SK-N-SH (cell line): Measurements from ENCODE around the gene VPS13C. TPM values are rescaled to one million over a fixed set of nuclear protein-coding genes. Genes with fewer than 3 reads are reported as not detected.

Experiments
- CTCF ChIA-PET: fragments of 300-600, 350-600 bp; formaldehyde crosslinking; extraction: SDS; loops from one replicate; lab custom pipeline; 2021; lab: Yijun Ruan, JAX
- POLR2A ChIA-PET: fragments of 350-600 bp; sonication (Branson Sonifier 250); formaldehyde crosslinking; extraction: SDS; loops from one replicate; lab custom pipeline; 2020; ENCODE audit warnings: antibody characterized with exemption, inconsistent platforms; lab: Yijun Ruan, JAX
- DNase-seq: peaks from one replicate; pipeline ENCODE4 v3.0.0; 2012
- H2AFZ ChIP-seq: fragments of 200-600 bp; sonication (generic); 2 replicates; pipeline ENCODE4 v1.8.1; 2016; ENCODE audit warnings: antibody characterized with exemption, mild to moderate bottlenecking, low read depth
- H3F3A ChIP-seq: fragments of 200-600 bp; sonication (generic); replicated peaks from 2 replicates; pipeline ENCODE3; 2016; ENCODE audit warnings: antibody characterized with exemption, mild to moderate bottlenecking; ENCODE audit not compliant: insufficient read depth
- H3K27ac ChIP-seq, 2 experiments: fragments of 200-500 bp in 1 of 2; fragments of 200-600 bp in 1 of 2; sonication (Bioruptor generic) in 1 of 2; sonication (generic), shearing (Covaris generic) in 1 of 2; 2 replicates each; pipeline versions ENCODE4 v1.5.1 to v1.6.1; 2014 to 2016; ENCODE audit warnings: low read depth in 2 of 2, inconsistent platforms in 1 of 2, low read length in 1 of 2, mild to moderate bottlenecking in 1 of 2, mixed read lengths in 1 of 2
- H3K27me3 ChIP-seq: fragments of 200-600 bp; sonication (generic), shearing (Covaris generic); 2 replicates; pipeline ENCODE4 v1.6.1; 2016; ENCODE audit warnings: mixed run types; ENCODE audit not compliant: insufficient read depth
- H3K36me3 ChIP-seq, 2 experiments: fragments of 200-500 bp in 1 of 2; fragments of 200-600 bp in 1 of 2; sonication (Bioruptor generic) in 1 of 2; sonication (generic) in 1 of 2; replicated peaks in 1 of 2; 2 replicates each; pipeline versions ENCODE3 to v1.5.1; 2014 to 2016; ENCODE audit warnings: low read length in 1 of 2, mild to moderate bottlenecking in 1 of 2; ENCODE audit not compliant: insufficient read depth in 2 of 2, control insufficient read depth in 1 of 2
- H3K4me1 ChIP-seq, 2 experiments: fragments of 200-500 bp in 1 of 2; fragments of 200-600 bp in 1 of 2; sonication (Bioruptor generic) in 1 of 2; sonication (generic), shearing (Covaris generic) in 1 of 2; 2 replicates each; pipeline versions ENCODE4 v1.5.1 to v1.6.1; 2014 to 2016; ENCODE audit warnings: low read depth in 1 of 2, low read length in 1 of 2, mixed run types in 1 of 2; ENCODE audit not compliant: insufficient read depth in 2 of 2, control insufficient read depth in 1 of 2
- H3K4me2 ChIP-seq: fragments of 200-600 bp; sonication (generic), shearing (Covaris generic); 2 replicates; pipeline ENCODE4 v1.6.1; 2017; ENCODE audit warnings: mixed run types
- H3K4me3 ChIP-seq, 2 experiments: fragments of 200-500 bp in 1 of 2; fragments of 200-600 bp in 1 of 2; sonication (Bioruptor generic) in 1 of 2; sonication (generic), shearing (Covaris generic) in 1 of 2; 2 replicates each; pipeline versions ENCODE4 v1.5.1 to v1.8.1; 2014 to 2016; ENCODE audit warnings: low read depth in 2 of 2, inconsistent platforms in 1 of 2, low read length in 1 of 2, mild to moderate bottlenecking in 1 of 2, mixed read lengths in 1 of 2, moderate library complexity in 1 of 2
- H3K79me2 ChIP-seq: fragments of 200-600 bp; sonication (generic); 2 replicates; pipeline ENCODE4 v1.8.1; 2017; ENCODE audit warnings: mild to moderate bottlenecking; ENCODE audit not compliant: insufficient read depth
- H3K9ac ChIP-seq: fragments of 200-600 bp; sonication (generic); 2 replicates; pipeline ENCODE4 v1.6.1; 2017; ENCODE audit warnings: mixed run types
- H3K9me2 ChIP-seq: fragments of 200-600 bp; sonication (generic); 2 replicates; pipeline ENCODE4 v1.6.1; 2017; ENCODE audit warnings: mixed run types
- H3K9me3 ChIP-seq: fragments of 200-600 bp; sonication (generic); 2 replicates; pipeline ENCODE4 v1.6.1; 2017; ENCODE audit warnings: mixed run types, mild to moderate bottlenecking, moderate library complexity
- H4K20me1 ChIP-seq: fragments of 200-600 bp; sonication (generic); 2 replicates; pipeline ENCODE4 v1.6.1; 2017; ENCODE audit warnings: mild to moderate bottlenecking, mixed run types; ENCODE audit not compliant: insufficient read depth
- EP300 ChIP-seq, 2 experiments: IDR thresholded peaks; 2 replicates each; pipeline versions ENCODE4 v1.4.0 to v1.6.1; 2012; ENCODE audit warnings: borderline replicate concordance in 1 of 2, low read depth in 1 of 2, low read length in 1 of 2
- NRF1 ChIP-seq: IDR thresholded peaks from 2 replicates; pipeline ENCODE4 v1.6.1; 2012; ENCODE audit warnings: low read depth, mild to moderate bottlenecking, low read length
- REST ChIP-seq: IDR thresholded peaks from 2 replicates; pipeline ENCODE4 v1.6.1; 2012; ENCODE audit warnings: mild to moderate bottlenecking, low read depth, low read length, moderate library complexity
- RFX5 ChIP-seq: IDR thresholded peaks from 2 replicates; pipeline ENCODE4 v1.6.1; 2012; ENCODE audit warnings: mild to moderate bottlenecking, improper control_type of control experiment, low read length
- USF1 ChIP-seq: IDR thresholded peaks from 2 replicates; pipeline ENCODE4 v1.4.0; 2012; ENCODE audit warnings: low read depth, borderline replicate concordance
- USF2 ChIP-seq: fragments of 150-350 bp; IDR thresholded peaks from 2 replicates; pipeline ENCODE4 v1.6.1; 2017; ENCODE audit warnings: antibody characterized with exemption, low read length, low read depth, borderline replicate concordance
- ZBTB33 ChIP-seq: IDR thresholded peaks from 2 replicates; pipeline ENCODE4 v1.4.0; 2012; ENCODE audit warnings: low read depth, borderline replicate concordance
- WGBS: methylation state at CpG from one replicate; pipeline ENCODE4 v1.1.6; 2017; ENCODE audit warnings: low lambda C conversion rate; 5-methylcytosine and 5-hydroxymethylcytosine counted together
- polyA plus RNA-seq, 3 experiments: library from polyadenylated mRNA; depleted of rRNA; stranded (reverse); fragments of >200 nt; gene quantifications; 2 replicates each; pipeline ENCODE4 v1.2.3, GENCODE V29; 2012

Gene VPS13C
- polyA plus RNA-seq, 1 of the 3 experiments (the other 2 are of a cell fraction) = 5.7 TPM

GRCh38 chr15:62054979-62055378 is 5.3 kb downstream of the VPS13C start:
- peaks cover 0 to 9% of the 10 kb centered on the region in 2 experiments; a peak in 2 of 4 replicates for H3K4me1 ChIP-seq
- no peaks in the 10 kb centered on the region for H3K9me2 ChIP-seq
- no peak overlapping the region for H3K9ac ChIP-seq
- ChIA-PET POLR2A (no interaction called here), CTCF (no interaction called here)
- H3K79me2 ChIP-seq = peaks cover 99% of the 10 kb centered on the region
- H3K9me3 ChIP-seq = no peaks in the 10 kb centered on the region
- 94% methylated on average over 5 of the region's 5 CpGs for WGBS
- no peak for DNase-seq
- no peak overlapping the region for H3K27ac ChIP-seq
- no peak overlapping the region for H2AFZ ChIP-seq
- TF ChIP-seq NRF1 (no peak), RFX5 (no peak), USF1 (no peak), EP300 (IDR thresholded peaks at IDR 0.05; ENCODE audit: borderline replicate concordance in 1 of 2, low read depth in 1 of 2, low read length in 1 of 2) (no peak), ZBTB33 (no peak), REST (no peak), USF2 (no peak)
- no peak overlapping the region for H3K4me3 ChIP-seq
- no peaks in the 10 kb centered on the region for H3K27me3 ChIP-seq
- peaks cover 51% of the 10 kb centered on the region for H4K20me1 ChIP-seq
- H3K36me3 ChIP-seq = peaks cover 0 to 2% of the 10 kb centered on the region in 2 experiments
- peaks cover 8% of the 10 kb centered on the region for H3F3A ChIP-seq
- H3K4me2 ChIP-seq = no peak overlapping the region
